Measurements from ENCODE around the gene OR2T2.
"Not testable (repeated sequence)": the region's sequence is repeated elsewhere in the genome, so short reads cannot be mapped to it uniquely, and the experiment has no call there.

The OR2T2 gene

DNA sequence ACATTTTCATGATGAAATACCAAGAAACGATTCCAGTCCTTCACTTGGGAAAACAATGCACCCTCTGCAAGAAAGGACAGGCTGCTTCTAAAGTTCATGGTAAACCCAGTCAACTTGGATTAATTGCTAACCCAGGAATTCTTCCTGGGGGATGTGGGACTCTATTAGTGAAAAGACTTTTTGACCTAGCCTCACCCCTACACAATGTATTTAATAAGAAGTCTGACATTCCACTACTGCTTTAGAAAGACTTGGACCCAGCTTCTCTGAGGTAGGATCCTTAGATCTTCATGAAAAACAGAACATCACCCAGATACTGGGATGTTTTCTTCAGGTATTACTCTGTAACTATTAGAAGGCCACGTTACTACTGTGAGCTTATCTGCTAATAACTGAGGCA lies at the start of gene OR2T2:
OR2T2 (plus strand) TSS at position 239 of the 400 bp plus-strand sequence. CDS start 7,161 bp downstream, outside the sequence.
- not testable (repeated sequence) for TF ChIP-seq ZBTB7A (IDR thresholded peaks at IDR 0.05; ENCODE audit: low read depth); TAF1 (IDR thresholded peaks at IDR 0.05; ENCODE audit: low read depth); CEBPB (IDR thresholded peaks at IDR 0.05)

DNA sequence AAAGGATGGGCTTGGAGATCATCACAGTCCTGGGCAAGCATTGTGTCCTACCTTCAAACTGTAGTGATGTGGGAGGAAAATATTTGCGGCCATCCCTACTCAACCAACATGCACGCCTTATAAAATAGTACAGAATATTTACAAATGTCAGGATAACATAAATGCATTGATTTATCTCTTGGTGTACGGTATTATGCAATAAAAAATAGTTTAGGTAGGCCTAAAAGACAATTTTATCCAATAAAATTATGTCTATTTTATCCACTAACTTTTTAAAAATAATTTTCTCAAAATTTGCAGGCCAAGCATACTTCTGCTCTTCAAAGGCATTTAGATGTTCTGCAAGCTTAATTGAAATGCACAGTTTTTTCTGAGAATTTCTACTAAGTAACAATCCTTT lies 42.7 kb upstream of the OR2T2 start, which contains the start of gene OR2T1:
OR2T1 (plus strand) TSS at position 301 of the 400 bp plus-strand sequence. CDS start 3,100 bp downstream, outside the sequence.
- TF ChIP-seq RAD21 (IDR thresholded peaks at IDR 0.05; ENCODE audit: low read depth) (no peak), ZBTB7A (IDR thresholded peaks at IDR 0.05; ENCODE audit: low read depth) (no peak), FOXM1 (IDR thresholded peaks at IDR 0.05; ENCODE audit: borderline replicate concordance, low read depth) (no peak)

DNA sequence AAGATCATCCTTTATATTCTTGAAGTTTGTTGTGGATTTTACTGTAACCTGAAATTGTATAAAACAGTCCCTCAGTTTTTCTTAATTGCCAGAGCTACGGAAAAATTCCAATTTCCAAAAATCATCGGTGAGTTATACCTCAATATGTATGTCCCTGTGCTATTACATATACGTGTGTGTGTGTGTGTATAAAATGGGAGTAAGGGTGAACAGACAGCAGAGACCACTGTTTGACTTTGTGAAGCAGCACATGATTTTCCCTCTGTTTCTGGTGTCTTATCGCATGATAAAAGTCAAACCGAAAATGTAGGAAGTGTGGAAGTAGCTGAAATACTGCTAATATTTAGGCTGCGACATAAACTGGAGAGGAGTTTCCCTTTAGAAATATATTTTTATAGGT lies 41.4 kb upstream of the OR2T2 start:
- TF ChIP-seq EP300 (IDR thresholded peaks at IDR 0.05; ENCODE audit: borderline replicate concordance) = no peak
- TF ChIP-seq USF1 (IDR thresholded peaks at IDR 0.05) = no peak
- TF ChIP-seq RAD21 (IDR thresholded peaks at IDR 0.05; ENCODE audit: low read depth) = no peak
- TF ChIP-seq TAF1 (IDR thresholded peaks at IDR 0.05; ENCODE audit: low read depth) = no peak
- no peak for TF ChIP-seq CEBPB (IDR thresholded peaks at IDR 0.05)
- no peak for TF ChIP-seq TEAD4 (IDR thresholded peaks at IDR 0.05)
- TF ChIP-seq, protein P1, sequence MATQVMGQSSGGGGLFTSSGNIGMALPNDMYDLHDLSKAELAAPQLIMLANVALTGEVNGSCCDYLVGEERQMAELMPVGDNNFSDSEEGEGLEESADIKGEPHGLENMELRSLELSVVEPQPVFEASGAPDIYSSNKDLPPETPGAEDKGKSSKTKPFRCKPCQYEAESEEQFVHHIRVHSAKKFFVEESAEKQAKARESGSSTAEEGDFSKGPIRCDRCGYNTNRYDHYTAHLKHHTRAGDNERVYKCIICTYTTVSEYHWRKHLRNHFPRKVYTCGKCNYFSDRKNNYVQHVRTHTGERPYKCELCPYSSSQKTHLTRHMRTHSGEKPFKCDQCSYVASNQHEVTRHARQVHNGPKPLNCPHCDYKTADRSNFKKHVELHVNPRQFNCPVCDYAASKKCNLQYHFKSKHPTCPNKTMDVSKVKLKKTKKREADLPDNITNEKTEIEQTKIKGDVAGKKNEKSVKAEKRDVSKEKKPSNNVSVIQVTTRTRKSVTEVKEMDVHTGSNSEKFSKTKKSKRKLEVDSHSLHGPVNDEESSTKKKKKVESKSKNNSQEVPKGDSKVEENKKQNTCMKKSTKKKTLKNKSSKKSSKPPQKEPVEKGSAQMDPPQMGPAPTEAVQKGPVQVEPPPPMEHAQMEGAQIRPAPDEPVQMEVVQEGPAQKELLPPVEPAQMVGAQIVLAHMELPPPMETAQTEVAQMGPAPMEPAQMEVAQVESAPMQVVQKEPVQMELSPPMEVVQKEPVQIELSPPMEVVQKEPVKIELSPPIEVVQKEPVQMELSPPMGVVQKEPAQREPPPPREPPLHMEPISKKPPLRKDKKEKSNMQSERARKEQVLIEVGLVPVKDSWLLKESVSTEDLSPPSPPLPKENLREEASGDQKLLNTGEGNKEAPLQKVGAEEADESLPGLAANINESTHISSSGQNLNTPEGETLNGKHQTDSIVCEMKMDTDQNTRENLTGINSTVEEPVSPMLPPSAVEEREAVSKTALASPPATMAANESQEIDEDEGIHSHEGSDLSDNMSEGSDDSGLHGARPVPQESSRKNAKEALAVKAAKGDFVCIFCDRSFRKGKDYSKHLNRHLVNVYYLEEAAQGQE (IDR thresholded peaks at IDR 0.05; ENCODE audit: low read depth) = no peak
- no peak for TF ChIP-seq NFIC (IDR thresholded peaks at IDR 0.05)
- no peak for TF ChIP-seq YY1 (IDR thresholded peaks at IDR 0.05; ENCODE audit: low read depth)
- TF ChIP-seq EGR1 (IDR thresholded peaks at IDR 0.05) = no peak
- no peak for TF ChIP-seq ZBTB7A (IDR thresholded peaks at IDR 0.05; ENCODE audit: low read depth)
- no peak for TF ChIP-seq FOXM1 (IDR thresholded peaks at IDR 0.05; ENCODE audit: borderline replicate concordance, low read depth)
- TF ChIP-seq, protein P2, sequence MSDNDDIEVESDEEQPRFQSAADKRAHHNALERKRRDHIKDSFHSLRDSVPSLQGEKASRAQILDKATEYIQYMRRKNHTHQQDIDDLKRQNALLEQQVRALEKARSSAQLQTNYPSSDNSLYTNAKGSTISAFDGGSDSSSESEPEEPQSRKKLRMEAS (IDR thresholded peaks at IDR 0.05) = no peak
- TF ChIP-seq CREB1 (IDR thresholded peaks at IDR 0.05; ENCODE audit: low read depth) = no peak
- TF ChIP-seq TCF12 (IDR thresholded peaks at IDR 0.05; ENCODE audit: low read depth) = no peak

GRCh38 chr1:248406721-248407692 lies 38.4 kb upstream of the OR2T2 start:
- TF ChIP-seq RAD21 (IDR thresholded peaks at IDR 0.05; ENCODE audit: low read depth) (no peak), CREB1 (IDR thresholded peaks at IDR 0.05; ENCODE audit: low read depth) (no peak), CEBPB (IDR thresholded peaks at IDR 0.05) (no peak), EP300 (IDR thresholded peaks at IDR 0.05; ENCODE audit: borderline replicate concordance) (no peak), TEAD4 (IDR thresholded peaks at IDR 0.05) (no peak), TCF12 (IDR thresholded peaks at IDR 0.05; ENCODE audit: low read depth) (no peak), YY1 (IDR thresholded peaks at IDR 0.05; ENCODE audit: low read depth) (no peak), EGR1 (IDR thresholded peaks at IDR 0.05) (no peak), TAF1 (IDR thresholded peaks at IDR 0.05; ENCODE audit: low read depth) (no peak), FOXM1 (IDR thresholded peaks at IDR 0.05; ENCODE audit: borderline replicate concordance, low read depth) (no peak), NFIC (IDR thresholded peaks at IDR 0.05) (no peak), USF1 (IDR thresholded peaks at IDR 0.05) (no peak), ZBTB7A (IDR thresholded peaks at IDR 0.05; ENCODE audit: low read depth) (no peak)
- TF ChIP-seq, protein P1 (IDR thresholded peaks at IDR 0.05; ENCODE audit: low read depth) = no peak
- TF ChIP-seq, protein P2 (IDR thresholded peaks at IDR 0.05) = no peak

DNA sequence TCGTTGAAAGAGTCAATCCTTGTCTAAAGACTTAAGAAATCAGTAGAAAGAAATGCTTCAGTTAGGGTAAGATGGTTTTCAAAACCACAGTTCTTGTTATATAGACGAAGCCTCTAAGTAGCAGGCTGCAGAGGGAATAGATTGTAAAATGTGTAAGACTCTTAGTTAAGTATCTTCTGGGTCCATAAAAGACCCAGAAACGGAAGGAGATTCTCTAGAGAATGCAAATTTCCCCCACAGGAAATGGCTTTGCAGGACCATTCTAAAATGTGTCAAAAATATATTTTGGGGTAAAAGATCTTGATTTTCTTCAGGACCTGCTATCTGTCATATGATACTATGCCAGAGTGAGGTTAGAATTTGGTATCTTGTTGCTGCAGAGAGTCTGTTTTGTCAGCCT lies 29.2 kb upstream of the OR2T2 start:
- TF ChIP-seq NFIC (IDR thresholded peaks at IDR 0.05) (no peak), CEBPB (IDR thresholded peaks at IDR 0.05) (no peak), TEAD4 (IDR thresholded peaks at IDR 0.05) (no peak), TCF12 (IDR thresholded peaks at IDR 0.05; ENCODE audit: low read depth) (no peak), ZBTB7A (IDR thresholded peaks at IDR 0.05; ENCODE audit: low read depth) (no peak), CREB1 (IDR thresholded peaks at IDR 0.05; ENCODE audit: low read depth) (no peak), TAF1 (IDR thresholded peaks at IDR 0.05; ENCODE audit: low read depth) (no peak), USF1 (IDR thresholded peaks at IDR 0.05) (no peak), RAD21 (IDR thresholded peaks at IDR 0.05; ENCODE audit: low read depth) (no peak)
- TF ChIP-seq, protein P1 (IDR thresholded peaks at IDR 0.05; ENCODE audit: low read depth) = no peak
- TF ChIP-seq, protein P2 (IDR thresholded peaks at IDR 0.05) = no peak

All from Ishikawa (cell line).